HG03521 (cell line): ENCODE measurements around the gene DGKB.

Source experiments
- ATAC-seq: cut with Tn5 transposase; IDR thresholded peaks from one replicate; pipeline ENCODE4 v1.9.1; 2021; ENCODE audit warnings: mild to moderate bottlenecking, moderate library complexity; ENCODE audit not compliant: unreplicated experiment

DGKB gene

GRCh38 chr7:14902589-14903067 is at the start of gene DGKB:
DGKB (minus strand) TSS chr7:14902751.
- ATAC-seq: no peak

- ATAC-seq: no peak
Observed at GRCh38 chr7:14950013-14950412, 47.5 kb upstream of the DGKB start.

DNA sequence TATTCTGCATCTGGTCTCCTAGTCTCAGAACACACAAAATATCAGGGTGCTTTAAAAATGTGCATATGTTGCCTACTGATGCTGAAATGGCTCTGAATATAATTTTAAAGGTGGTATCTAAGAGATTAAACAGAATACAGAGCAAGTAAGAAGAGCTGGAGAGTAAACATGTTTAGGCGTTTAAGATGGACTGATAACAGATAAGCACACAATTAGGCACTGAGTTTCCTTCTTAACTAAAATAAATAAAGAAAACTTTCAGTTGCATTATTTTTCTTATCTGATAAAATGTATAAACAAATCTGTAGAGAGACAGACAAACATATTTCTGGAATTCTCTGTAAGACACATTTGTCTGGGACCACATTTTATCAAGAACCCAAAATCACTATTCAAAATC is 35.6 kb upstream of the DGKB start:
- no peak for ATAC-seq

- ATAC-seq: no peak
Observed at GRCh38 chr7:14937581-14937980, 35.0 kb upstream of the DGKB start.

- ATAC-seq: no peak
Observed at GRCh38 chr7:14936554-14936953, 34.0 kb upstream of the DGKB start.

DNA sequence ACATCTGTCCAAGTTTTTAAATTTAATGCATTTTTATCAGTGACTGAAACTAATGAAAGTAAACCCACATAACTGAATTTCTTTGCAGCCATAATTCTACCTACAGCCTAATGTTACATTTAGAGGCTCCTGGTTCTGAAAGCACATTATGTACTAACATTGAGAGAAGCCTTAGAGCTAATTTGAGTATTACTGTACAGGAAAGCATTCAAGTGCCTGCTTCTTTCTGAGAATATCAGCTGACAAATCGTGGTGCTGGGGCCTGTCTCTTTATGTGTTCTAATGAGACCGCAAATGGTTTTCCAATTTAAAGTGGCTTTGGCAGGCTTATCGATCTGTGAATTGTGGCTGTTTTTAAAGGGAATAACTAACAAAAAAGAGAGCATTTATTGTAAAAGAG is 32.3 kb upstream of the DGKB start:
- no peak for ATAC-seq

GRCh38 chr7:14931511-14932215 is 29.1 kb upstream of the DGKB start:
- no peak for ATAC-seq

DNA sequence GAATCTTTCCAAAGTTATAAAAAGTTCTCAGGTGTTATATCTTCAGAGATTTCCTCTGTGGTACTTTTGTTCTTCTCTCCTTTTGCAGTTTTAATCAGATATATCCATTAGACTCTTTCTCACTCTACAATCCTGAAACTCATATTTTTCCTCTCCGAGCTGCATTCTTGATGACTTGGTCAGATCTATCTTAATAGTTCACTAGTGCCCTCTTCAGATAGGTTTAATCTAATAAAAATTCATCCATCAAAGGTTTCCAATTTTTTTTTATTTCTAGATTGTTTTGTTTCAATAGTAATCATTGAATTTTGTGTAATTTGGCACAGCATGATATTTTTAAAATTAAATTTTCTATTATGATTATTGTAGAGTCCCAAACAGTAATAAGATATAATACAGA is 21.8 kb upstream of the DGKB start:
- no peak for ATAC-seq

- no peak for ATAC-seq
Observed at GRCh38 chr7:14911077-14911476, 8.5 kb upstream of the DGKB start.

GRCh38 chr7:14908697-14909096 is 6.1 kb upstream of the DGKB start:
- ATAC-seq: no peak

- ATAC-seq: no peak
Observed at GRCh38 chr7:14905764-14906163, 3.2 kb upstream of the DGKB start.

DNA sequence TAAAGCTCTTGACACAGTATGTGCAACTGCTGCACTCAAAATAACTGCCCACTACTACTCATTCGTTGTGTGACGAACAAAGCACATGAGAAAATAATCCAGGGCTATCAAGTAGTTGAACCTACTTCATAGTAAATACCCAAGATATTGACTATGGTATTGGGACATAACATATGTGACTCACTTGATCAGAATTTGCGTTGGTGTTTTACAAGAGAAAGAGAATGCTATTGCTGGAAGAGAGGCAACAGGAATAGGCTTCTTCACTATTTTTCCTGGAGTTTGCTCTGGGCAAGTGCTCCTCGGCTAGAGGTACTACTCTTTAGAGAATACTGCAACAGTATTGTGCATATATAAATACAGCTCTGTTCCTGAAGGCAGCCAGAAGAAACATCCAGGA is 2.5 kb downstream of the DGKB start:
- ATAC-seq: no peak

DNA sequence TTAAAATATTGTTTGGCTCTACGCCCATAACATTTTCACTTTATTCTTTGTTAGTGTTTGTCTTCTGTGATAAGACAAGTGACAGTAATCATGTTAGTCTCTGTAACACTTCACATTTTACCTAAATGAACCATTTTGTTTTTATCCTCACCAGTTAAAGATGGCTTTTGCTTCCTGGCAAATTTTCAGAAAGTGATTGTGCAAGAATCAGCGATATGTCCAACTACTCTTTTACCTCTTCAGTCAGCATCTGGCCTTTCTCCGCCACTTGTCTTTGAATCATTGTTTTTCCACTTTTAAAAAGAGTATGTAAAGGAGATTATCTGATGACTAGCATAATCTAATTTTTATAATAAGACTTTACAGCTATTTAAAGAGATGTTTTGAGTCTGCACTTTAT is 3.5 kb downstream of the DGKB start:
- no peak for ATAC-seq

DNA sequence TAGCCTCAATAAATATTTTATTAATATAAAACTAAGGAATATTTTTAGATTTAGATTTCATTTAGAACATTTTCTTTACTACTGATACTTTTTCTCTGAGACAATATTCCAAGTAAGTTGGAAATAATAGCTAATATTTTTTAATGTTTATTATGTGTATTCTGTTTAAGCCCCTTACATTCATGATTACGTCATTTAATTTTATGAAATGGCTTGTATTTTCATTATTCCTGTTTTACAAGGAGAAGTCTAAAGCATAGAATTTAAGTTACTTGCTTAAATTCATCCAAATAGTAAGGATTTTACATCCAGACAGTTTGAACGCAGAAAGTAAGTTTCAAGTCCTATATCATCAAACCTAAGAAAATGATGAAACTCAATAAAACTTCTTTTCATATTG is 6.1 kb downstream of the DGKB start:
- ATAC-seq: no peak

DNA sequence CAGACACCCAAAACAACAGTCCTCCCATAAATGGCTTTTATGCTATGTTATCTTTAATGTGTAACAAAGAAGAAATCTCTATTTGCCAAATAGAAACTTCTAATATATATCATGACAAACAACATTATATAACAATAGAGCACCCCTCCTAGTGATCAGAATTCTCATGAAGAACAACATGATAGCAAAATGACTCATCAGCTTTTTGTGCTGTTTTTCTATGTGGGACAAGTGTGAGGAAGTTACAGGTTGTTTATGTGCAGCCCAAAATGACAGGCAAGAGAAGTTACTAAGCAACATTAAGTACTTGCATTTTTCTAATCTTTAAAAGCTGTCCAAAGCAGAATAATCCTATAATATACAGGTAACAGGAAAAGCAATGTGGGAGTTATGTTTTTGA is 7.7 kb downstream of the DGKB start:
- ATAC-seq: no peak

- ATAC-seq: no peak
Observed at GRCh38 chr7:14892961-14893360, 9.6 kb downstream of the DGKB start.

DNA sequence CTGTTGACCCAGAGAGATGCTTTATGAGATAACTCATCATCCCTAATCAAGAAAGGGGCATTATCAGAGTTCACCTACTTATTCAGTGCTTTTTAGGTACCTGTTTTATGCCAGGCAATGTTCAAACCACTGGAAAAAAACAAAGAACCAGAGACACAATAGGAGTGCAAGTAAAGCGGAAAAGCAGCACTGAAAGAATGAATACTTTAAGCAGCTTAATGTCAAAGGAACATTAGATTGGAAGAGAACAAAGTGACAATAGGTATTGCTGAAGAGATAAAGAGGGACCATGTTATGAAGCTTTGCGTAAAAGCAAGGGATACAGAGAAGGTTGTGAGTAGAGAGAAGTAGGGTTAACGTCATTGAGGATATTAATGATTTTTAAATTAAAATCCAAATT is 11.3 kb downstream of the DGKB start:
- no peak for ATAC-seq

DNA sequence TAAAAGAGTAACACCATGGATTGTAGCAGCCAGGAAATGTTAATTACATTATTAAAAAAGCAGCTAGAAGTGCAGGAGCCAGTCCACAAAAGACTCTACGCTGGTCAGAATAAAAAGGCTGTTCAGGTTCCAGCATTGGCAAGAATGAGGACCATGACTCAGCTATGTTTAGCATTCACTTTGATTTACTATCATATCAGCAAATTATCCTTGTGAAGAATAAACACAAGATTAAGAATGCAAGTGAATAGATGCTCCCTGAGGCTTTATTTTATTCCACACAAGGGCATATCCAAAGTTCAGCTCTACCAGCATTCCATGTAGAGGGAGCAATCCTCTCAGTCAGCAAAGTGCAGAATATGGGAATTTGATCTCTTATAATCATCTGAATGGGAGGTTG is 13.6 kb downstream of the DGKB start:
- ATAC-seq: no peak

GRCh38 chr7:14886533-14886932 is 16.0 kb downstream of the DGKB start:
- no peak for ATAC-seq

- no peak for ATAC-seq
Observed at GRCh38 chr7:14875941-14876587, 26.5 kb downstream of the DGKB start.

GRCh38 chr7:14871880-14872279 is 30.7 kb downstream of the DGKB start:
- no peak for ATAC-seq

DNA sequence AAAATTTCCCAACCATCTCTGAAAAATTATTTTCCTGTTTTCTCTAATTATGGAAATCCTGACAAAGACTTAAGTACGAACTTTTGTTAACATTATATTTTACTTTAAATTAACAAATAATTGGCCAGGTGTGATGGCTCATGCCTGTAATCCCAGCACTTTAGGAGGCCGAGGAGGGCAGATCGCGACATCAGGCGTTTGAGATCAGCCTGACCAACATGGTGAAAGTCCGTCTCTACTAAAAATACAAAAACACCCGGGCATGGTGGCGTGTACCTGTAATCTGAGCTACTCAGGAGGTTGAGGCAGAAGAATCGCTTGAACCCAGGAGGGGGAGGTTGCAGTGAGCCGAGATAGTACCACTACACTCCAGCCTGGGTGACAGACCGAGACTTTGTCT is 32.2 kb downstream of the DGKB start:
- no peak for ATAC-seq

DNA sequence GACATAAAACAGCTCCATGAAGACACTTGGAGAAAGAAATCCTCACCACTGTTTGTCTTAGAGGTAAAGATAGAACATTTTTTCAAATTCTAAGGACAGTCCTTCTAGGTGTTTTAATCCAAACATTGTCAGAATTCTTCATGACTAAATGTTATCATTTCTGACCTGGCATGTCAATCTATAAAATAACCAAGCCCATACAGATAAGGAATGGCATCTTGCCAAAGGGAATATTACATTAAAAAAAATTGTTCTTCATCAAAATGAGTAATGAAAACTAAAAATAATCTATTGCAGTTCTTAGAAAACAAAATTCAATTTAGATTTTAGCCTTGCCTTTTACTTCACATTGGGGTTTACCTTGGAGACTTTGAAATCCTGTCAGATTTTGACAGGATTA is 33.6 kb downstream of the DGKB start:
- ATAC-seq: no peak
